K562 (cell line): ENCODE data around the gene SERPINA10. TPM values are rescaled to one million over a fixed set of nuclear protein-coding genes. Genes with fewer than 3 reads are reported as not detected.

Experiments
- ATAC-seq: fragments of 200-7000 bp; cut with Tn5 transposase; 3 replicates; pipeline ENCODE4 v1.9.1; 2020; ENCODE audit warnings: moderate library complexity
- BruUV-seq: library from RNA; stranded (reverse); fragments of 400-500 nt; replicated peaks from 2 replicates; lab custom pipeline; 2021; lab: Mats Ljungman, UMichigan
- CTCF ChIA-PET: fragments of 300-600 bp; formaldehyde crosslinking; extraction: SDS; loops from one replicate; lab custom pipeline; 2021; ENCODE audit warnings: low intra/inter-chr PET ratio; lab: Yijun Ruan, JAX
- POLR2A ChIA-PET: fragments of 300-600, 350-650 bp; sonication (Branson Sonifier 250); formaldehyde crosslinking; extraction: SDS; loops from one replicate; lab custom pipeline; 2021; ENCODE audit warnings: antibody characterized with exemption, inconsistent platforms; lab: Yijun Ruan, JAX
- DNase-seq, 4 experiments: peaks; one replicate each; pipeline versions ENCODE4 v3.0.0 to v3.0.0-alpha.2; 2011 to 2018; ENCODE audit warnings: low spot score in 3 of 4, mixed read lengths in 3 of 4; ENCODE audit errors: extremely low read depth in 1 of 4
- FAIRE-seq: peaks from 2 replicates; lab custom pipeline; 2011; peaks lifted over from hg19 to GRCh38; lab: Jason Lieb, UNC
- H2AFZ ChIP-seq: 2 replicates; pipeline ENCODE4 v1.6.0; 2011; ENCODE audit warnings: low read depth, low read length, control low read depth, inconsistent platforms
- H3K27ac ChIP-seq: fragments of 200-600 bp; 3 replicates; pipeline ENCODE4 v1.8.0; 2011; ENCODE audit warnings: low read depth, mild to moderate bottlenecking, control low read depth, inconsistent platforms, low read length, moderate library complexity, mixed read lengths; ENCODE audit errors: extremely low read depth
- H3K27me3 ChIP-seq, 2 experiments: fragments of 300-600 bp in 1 of 2; 2 replicates in 1 of 2; 3 replicates in 1 of 2; pipeline versions ENCODE4 v1.6.0 to v1.8.0; 2011; ENCODE audit warnings: inconsistent platforms in 2 of 2, low read length in 2 of 2, mild to moderate bottlenecking in 1 of 2, mixed read lengths in 1 of 2, moderate library complexity in 1 of 2; ENCODE audit not compliant: control insufficient read depth in 2 of 2, insufficient read depth in 2 of 2
- H3K36me3 ChIP-seq: fragments of 300-600 bp; 3 replicates; pipeline ENCODE4 v1.8.0; 2011; ENCODE audit warnings: mild to moderate bottlenecking, low read length, inconsistent platforms; ENCODE audit not compliant: control insufficient read depth, insufficient read depth
- H3K4me1 ChIP-seq, 2 experiments: fragments of 200-600 bp in 1 of 2; replicated peaks in 1 of 2; 2 replicates in 1 of 2; 3 replicates in 1 of 2; pipeline versions ENCODE4 v1.5.1 to v1.8.0; 2011; ENCODE audit warnings: inconsistent platforms in 2 of 2, low read length in 2 of 2, mild to moderate bottlenecking in 1 of 2, mixed read lengths in 1 of 2, moderate library complexity in 1 of 2; ENCODE audit not compliant: control insufficient read depth in 2 of 2, insufficient read depth in 2 of 2
- H3K4me2 ChIP-seq: 2 replicates; pipeline ENCODE4 v1.6.1; 2011; ENCODE audit warnings: low read length, control low read depth, inconsistent platforms, mixed read lengths; ENCODE audit not compliant: insufficient read depth
- H3K4me3 ChIP-seq: fragments of 200-600 bp; sonication (generic), shearing (Covaris generic); 2 replicates; pipeline ENCODE4 v1.5.1; 2016; ENCODE audit warnings: control low read depth, inconsistent platforms
- H3K79me2 ChIP-seq: fragments of 200-600 bp; 3 replicates; pipeline ENCODE4 v1.8.0; 2011; ENCODE audit warnings: low read length, inconsistent platforms; ENCODE audit not compliant: control insufficient read depth, insufficient read depth
- H3K9ac ChIP-seq, 2 experiments: 2 replicates each; pipeline versions ENCODE4 v1.6.0 to v1.6.1; 2011; ENCODE audit warnings: low read depth in 2 of 2, low read length in 2 of 2, control low read depth in 1 of 2, inconsistent platforms in 1 of 2, mild to moderate bottlenecking in 1 of 2, mixed read lengths in 1 of 2; ENCODE audit not compliant: insufficient read depth in 1 of 2
- H3K9me1 ChIP-seq: one replicate; pipeline ENCODE4 v1.6.0; 2011; ENCODE audit warnings: inconsistent platforms, mild to moderate bottlenecking, low read length, moderate library complexity; ENCODE audit not compliant: control insufficient read depth, insufficient read depth
- H3K9me3 ChIP-seq: replicated peaks from 2 replicates; pipeline ENCODE4 v1.5.1; 2011; ENCODE audit warnings: low read depth, low read length, inconsistent platforms; ENCODE audit not compliant: control insufficient read depth, insufficient read depth
- H4K20me1 ChIP-seq: replicated peaks from 2 replicates; pipeline ENCODE4 v1.6.1; 2011; ENCODE audit warnings: low read length, inconsistent platforms, mixed read lengths; ENCODE audit not compliant: control insufficient read depth, insufficient read depth
- ATF4 ChIP-seq: fragments of 450-650 bp; formaldehyde crosslinking; IDR thresholded peaks from 2 replicates; pipeline ENCODE4 v1.4.0; 2022; ENCODE audit warnings: mild to moderate bottlenecking, moderate library complexity
- EGR1 ChIP-seq: fragments of 450-650 bp; conservative IDR thresholded peaks from 2 replicates; pipeline ENCODE4 v1.6.1; 2017; ENCODE audit warnings: mild to moderate bottlenecking
- HMG20B ChIP-seq: fragments of 250-450 bp; sonication (Bioruptor Pico); IDR thresholded peaks from 2 replicates; pipeline ENCODE4 v1.5.0; 2021; ENCODE audit warnings: mild to moderate bottlenecking
- JUND ChIP-seq, 2 experiments: IDR thresholded peaks; 2 replicates in 1 of 2; 3 replicates in 1 of 2; pipeline ENCODE4 v1.6.1; 2011; ENCODE audit warnings: borderline replicate concordance in 2 of 2, low read depth in 2 of 2, low read length in 2 of 2, improper control_type of control experiment in 1 of 2, missing biosample characterization in 1 of 2, missing genetic modification characterization in 1 of 2, missing genetic modification reagents in 1 of 2
- MITF ChIP-seq: IDR thresholded peaks from 2 replicates; pipeline ENCODE4 v1.6.1; 2014; ENCODE audit warnings: antibody characterized with exemption
- MTA3 ChIP-seq: fragments of 450-650 bp; formaldehyde crosslinking; IDR thresholded peaks from 2 replicates; pipeline ENCODE4 v1.6.1; 2017; ENCODE audit warnings: mild to moderate bottlenecking, borderline replicate concordance
- NR0B1 ChIP-seq: fragments of 450-650 bp; IDR thresholded peaks from one replicate; pipeline ENCODE4 v1.6.1; 2018; ENCODE audit warnings: mild to moderate bottlenecking, moderate library complexity; ENCODE audit not compliant: partially characterized antibody
- NR4A1 ChIP-seq, 2 experiments: fragments of 250-450 bp in 1 of 2; fragments of 450-650 bp in 1 of 2; sonication (Bioruptor Pico) in 1 of 2; IDR thresholded peaks; 2 replicates each; pipeline versions ENCODE4 v1.4.0 to v1.6.1; 2016 to 2020; ENCODE audit warnings: mild to moderate bottlenecking in 2 of 2, missing compliant biosample characterization in 1 of 2, missing genetic modification characterization in 1 of 2, moderate library complexity in 1 of 2
- PYGO2 ChIP-seq: fragments of 450-650 bp; IDR thresholded peaks from 2 replicates; pipeline ENCODE4 v1.6.1; 2016; ENCODE audit warnings: mild to moderate bottlenecking, missing genetic modification characterization, moderate library complexity, missing compliant biosample characterization
- TCF3 ChIP-seq: sonication (generic); formaldehyde crosslinking; IDR thresholded peaks from 2 replicates; pipeline ENCODE4 v1.4.0; 2020; ENCODE audit warnings: mild to moderate bottlenecking, missing genetic modification reagents
- TRIM28 ChIP-seq: fragments of 450-650 bp; IDR thresholded peaks from 2 replicates; pipeline ENCODE4 v1.6.1; 2017
- XRCC5 ChIP-seq: fragments of 200-400 bp; formaldehyde crosslinking; IDR thresholded peaks from 2 replicates; pipeline ENCODE4 v1.6.1; 2017; ENCODE audit warnings: low read depth, mild to moderate bottlenecking, low read length
- ZNF133 ChIP-seq: fragments of 250-450 bp; sonication (Bioruptor Pico); IDR thresholded peaks from 2 replicates; pipeline ENCODE4 v1.4.0; 2020; ENCODE audit warnings: mild to moderate bottlenecking
- ZNF23 ChIP-seq: fragments of 250-450 bp; sonication (Bioruptor Pico); IDR thresholded peaks from 2 replicates; pipeline ENCODE4 v1.4.0; 2020; ENCODE audit warnings: mild to moderate bottlenecking
- WGBS: fragments of 100-300 bp; shearing (Covaris generic); methylation state at CpG from one replicate; pipeline ENCODE4 v1.1.6; 2016; ENCODE audit warnings: low coverage, mixed read lengths; ENCODE audit not compliant: insufficient coverage; ENCODE audit errors: missing lambda C conversion rate; 5-methylcytosine and 5-hydroxymethylcytosine counted together
- in situ Hi-C: fragments of 300-500 bp; cut with MboI; formaldehyde crosslinking; loops from 4 replicates; pipeline ENCODE4 v1.15.0; 2018; ENCODE audit warnings: inconsistent platforms, mixed read lengths
- intact Hi-C: fragments of 100-400 bp; cut with micrococcal nuclease; formaldehyde crosslinking; loops from 2 replicates; pipeline ENCODE4 v1.14.2; 2022
- polyA plus RNA-seq, 8 experiments: library from polyadenylated mRNA; depleted of rRNA in 4 of 8; stranded (reverse) in 5 of 8; unstranded in 3 of 8; fragments of >200 nt; fragmentation: Nextera tagmentation in 2 of 8; fragmentation: Illumina TruSeq in 1 of 8; extraction: Ambion mirVana in 2 of 8; extraction: Trizol in 1 of 8; gene quantifications; 2 replicates each; pipeline versions ENCODE4 v1.2.1 to v1.2.3, GENCODE V29; 2011 to 2014; ENCODE audit warnings: inconsistent platforms in 1 of 8, missing spikeins in 1 of 8
- total RNA-seq, 7 experiments: library from RNA; depleted of rRNA in 6 of 7; stranded (reverse); fragments of >200 nt in 6 of 7; fragmentation: Illumina TruSeq in 2 of 7; extraction: Trizol in 2 of 7; gene quantifications; 2 replicates each; pipeline versions ENCODE4 v1.2.1 to v1.2.3, GENCODE V29; 2011 to 2021; ENCODE audit warnings: low replicate concordance in 1 of 7

Gene SERPINA10
- total and polyA plus RNA-seq, 9 of the 15 experiments (the other 6 are each of a cell fraction or from before 2014, with no cell fraction given) = not detected

GRCh38 chr14:94291906-94292525 is 1.1 kb downstream of the SERPINA10 start:
- ChIA-PET POLR2A (no interaction called here), CTCF (no interaction called here)
- no peaks in the 10 kb centered on the region for H4K20me1 ChIP-seq
- ATAC-seq (no peak), DNase-seq (no peak), FAIRE-seq (no peak)
- in situ Hi-C loops (no loop called here), intact Hi-C loops (no loop called here)
- no peak overlapping the region for H3K4me2 ChIP-seq
- TF ChIP-seq MITF (no peak), MTA3 (no peak), ATF4 (CRISPR knock-in tag) (no peak), NR0B1 (no peak), HMG20B (CRISPR knock-in tag) (no peak), XRCC5 (no peak), EGR1 (no peak), ZNF23 (CRISPR knock-in tag) (no peak), NR4A1 (CRISPR knock-in tag; IDR thresholded peaks at IDR 0.05) (no peak), NR4A1 (tag; IDR thresholded peaks at IDR 0.05) (no peak), JUND (IDR thresholded peaks at IDR 0.05; ENCODE audit: borderline replicate concordance, low read depth, low read length) (no peak), JUND (tag; IDR thresholded peaks at IDR 0.05; ENCODE audit: borderline replicate concordance, low read depth, low read length) (no peak), TCF3 (CRISPR knock-in tag) (no peak), PYGO2 (tag) (no peak), TRIM28 (no peak), ZNF133 (CRISPR knock-in tag) (no peak)
- H3K4me1 ChIP-seq = no peaks in the 10 kb centered on the region
- no TSS peak for BruUV-seq
- no peak overlapping the region for H2AFZ ChIP-seq
- H3K79me2 ChIP-seq = no peaks in the 10 kb centered on the region
- H3K4me3 ChIP-seq = no peak overlapping the region
- no peaks in the 10 kb centered on the region for H3K36me3 ChIP-seq
- H3K9ac ChIP-seq = no peak overlapping the region
- H3K27ac ChIP-seq = no peak overlapping the region
- no peaks in the 10 kb centered on the region for H3K9me3 ChIP-seq
- peaks cover 0 to 6% of the 10 kb centered on the region in 2 experiments; a peak in 1 of 5 replicates for H3K27me3 ChIP-seq
- H3K9me1 ChIP-seq = no peaks in the 10 kb centered on the region
- 0% methylated on average over 13 of the region's 15 CpGs for WGBS
